DOHH2 (cell line): ENCODE results near the gene IFNG.

Experiments used
- H3F3A ChIP-seq: fragments of 200-600 bp; sonication (generic), shearing (Covaris generic); 2 replicates; pipeline ENCODE4 v1.6.0; 2016; ENCODE audit warnings: antibody characterized with exemption, mild to moderate bottlenecking; ENCODE audit not compliant: control insufficient read depth, insufficient read depth
- H3K27ac ChIP-seq: fragments of 200-600 bp; sonication (generic); 2 replicates; pipeline ENCODE4 v1.5.1; 2014; ENCODE audit warnings: low read depth, mild to moderate bottlenecking, low read length, moderate library complexity
- H3K27me3 ChIP-seq: fragments of 200-600 bp; sonication (generic); 2 replicates; pipeline ENCODE4 v1.6.1; 2014; ENCODE audit warnings: mild to moderate bottlenecking, low read length, mixed read lengths; ENCODE audit not compliant: control insufficient read depth
- H3K36me3 ChIP-seq: fragments of 200-600 bp; sonication (generic); 2 replicates; pipeline ENCODE4 v1.6.1; 2014; ENCODE audit warnings: mild to moderate bottlenecking, low read length, moderate library complexity, mixed read lengths; ENCODE audit not compliant: control insufficient read depth
- H3K4me1 ChIP-seq: fragments of 200-600 bp; sonication (generic); 2 replicates; pipeline ENCODE4 v1.6.1; 2014; ENCODE audit warnings: mild to moderate bottlenecking, low read length, mixed read lengths; ENCODE audit not compliant: control insufficient read depth
- H3K4me2 ChIP-seq: fragments of 200-600 bp; sonication (generic); 2 replicates; pipeline ENCODE4 v1.6.0; 2014; ENCODE audit warnings: mild to moderate bottlenecking, low read length, moderate library complexity
- H3K4me3 ChIP-seq: fragments of 200-600 bp; sonication (generic); 2 replicates; pipeline ENCODE4 v1.5.1; 2014; ENCODE audit warnings: mild to moderate bottlenecking, low read length, mixed read lengths
- H3K79me2 ChIP-seq: fragments of 200-600 bp; sonication (generic); 2 replicates; pipeline ENCODE4 v1.6.1; 2014; ENCODE audit warnings: mild to moderate bottlenecking, low read length, mixed read lengths; ENCODE audit not compliant: control insufficient read depth
- H3K9me2 ChIP-seq: fragments of 200-600 bp; sonication (generic); replicated peaks from 2 replicates; pipeline ENCODE4 v1.6.1; 2014; ENCODE audit warnings: mild to moderate bottlenecking, low read length, mixed read lengths; ENCODE audit not compliant: control insufficient read depth
- H3K9me3 ChIP-seq: fragments of 200-600 bp; sonication (generic); 2 replicates; pipeline ENCODE4 v1.6.1; 2014; ENCODE audit warnings: antibody characterized with exemption, low read length, mixed read lengths; ENCODE audit not compliant: control insufficient read depth, insufficient read depth
- H4K20me1 ChIP-seq: fragments of 200-600 bp; sonication (generic); 2 replicates; pipeline ENCODE4 v1.6.0; 2014; ENCODE audit warnings: low read depth, mild to moderate bottlenecking, antibody characterized with exemption, low read length, moderate library complexity; ENCODE audit not compliant: control insufficient read depth, insufficient read depth
- CTCF ChIP-seq: fragments of 200-600 bp; sonication (generic); IDR thresholded peaks from one replicate; pipeline ENCODE4 v1.5.1; 2014; ENCODE audit warnings: antibody characterized with exemption, mild to moderate bottlenecking, low read depth, low read length; ENCODE audit not compliant: poor library complexity, severe bottlenecking
- EZH2phosphoT487 ChIP-seq: fragments of 200-600 bp; sonication (generic); IDR thresholded peaks from 2 replicates; pipeline ENCODE4 v1.6.1; 2017; ENCODE audit warnings: borderline replicate concordance, mild to moderate bottlenecking, antibody characterized with exemption, low read length, moderate library complexity, mixed read lengths

The IFNG gene

GRCh38 chr12:68137335-68137830 is 22.2 kb downstream of the IFNG start:
- Histone ChIP-seq H3K4me3 (no peak overlapping the region), H3K27me3 (no peaks in the 10 kb centered on the region), H4K20me1 (no peaks in the 10 kb centered on the region), H3K9me2 (no peaks in the 10 kb centered on the region), H3K27ac (no peak overlapping the region), H3K36me3 (no peaks in the 10 kb centered on the region), H3K79me2 (no peaks in the 10 kb centered on the region), H3K9me3 (no peaks in the 10 kb centered on the region), H3K4me2 (no peak overlapping the region), H3K4me1 (no peaks in the 10 kb centered on the region), H3F3A (no peaks in the 10 kb centered on the region)
- TF ChIP-seq EZH2phosphoT487: no peak
- no peak for TF ChIP-seq CTCF

GRCh38 chr12:68135520-68135919 is 24.0 kb downstream of the IFNG start:
- Histone ChIP-seq H3F3A (no peaks in the 10 kb centered on the region), H3K27me3 (no peaks in the 10 kb centered on the region), H3K36me3 (no peaks in the 10 kb centered on the region), H3K4me3 (no peak overlapping the region), H3K27ac (no peak overlapping the region), H3K4me2 (no peak overlapping the region), H3K4me1 (no peaks in the 10 kb centered on the region), H3K9me2 (no peaks in the 10 kb centered on the region), H3K9me3 (no peaks in the 10 kb centered on the region), H4K20me1 (no peaks in the 10 kb centered on the region), H3K79me2 (no peaks in the 10 kb centered on the region)
- TF ChIP-seq EZH2phosphoT487 (no peak), CTCF (no peak)

- no peaks in the 10 kb centered on the region for H3K9me2 ChIP-seq
- H3K36me3 ChIP-seq: no peaks in the 10 kb centered on the region
- H4K20me1 ChIP-seq: no peaks in the 10 kb centered on the region
- no peaks in the 10 kb centered on the region for H3F3A ChIP-seq
- peaks cover 3% of the 10 kb centered on the region; the same call in 1 of the 2 replicates for H3K4me1 ChIP-seq
- H3K79me2 ChIP-seq: no peaks in the 10 kb centered on the region
- TF ChIP-seq EZH2phosphoT487: no peak
- TF ChIP-seq CTCF: no peak
- peaks cover 15% of the 10 kb centered on the region; the same call in 1 of the 2 replicates for H3K9me3 ChIP-seq
- no peak overlapping the region for H3K4me3 ChIP-seq
- no peaks in the 10 kb centered on the region for H3K27me3 ChIP-seq
- no peak overlapping the region for H3K27ac ChIP-seq
- H3K4me2 ChIP-seq: no peak overlapping the region
These were observed 27.6 kb downstream of the IFNG start for GRCh38 chr12:68131867-68132414.
